ENCODE measurements around the gene ALAS1.

ALAS1 gene

DNA sequence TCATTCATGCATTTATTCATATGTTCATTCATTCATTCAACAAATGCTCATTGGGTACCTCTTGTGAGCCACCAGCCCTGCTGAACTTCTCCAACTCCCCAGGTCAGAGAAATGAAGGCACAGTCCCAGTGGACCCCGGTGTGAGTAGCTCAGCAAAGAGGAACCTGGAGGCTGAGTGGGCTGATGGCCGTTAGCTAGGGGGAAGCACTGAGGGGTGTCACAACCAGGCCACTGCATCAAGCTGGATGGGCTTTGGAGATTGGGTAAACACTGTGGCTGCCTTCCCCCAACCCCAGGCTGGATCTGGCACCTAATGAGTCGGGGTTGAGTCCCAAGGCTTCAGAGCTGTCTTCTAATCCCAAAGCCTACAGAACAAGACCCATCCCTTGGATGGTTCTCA is 12.1 kb upstream of the ALAS1 start (continued):
- TF ChIP-seq ZFP3 (tag by site-specific recombination; IDR thresholded peaks at IDR 0.05; ENCODE audit: low read depth) (no peak), OSR2 (tag by site-specific recombination; IDR thresholded peaks at IDR 0.05) (no peak), KLF1 (tag by site-specific recombination; IDR thresholded peaks at IDR 0.05) (no peak), ZNF302 (tag by site-specific recombination; IDR thresholded peaks at IDR 0.05; ENCODE audit: low read depth) (no peak)

- no peak overlapping the region for H3K4me3 ChIP-seq (ENCODE audit: low read depth, low read length)
- CTCF ChIA-PET: interaction anchor here (0.7 to 1.0 kb wide), 2 partner anchors 152 to 172 kb away, joined by 3 to 6 read pairs; no protein-coding TSS in a partner anchor
These were observed 11.2 kb upstream of the ALAS1 start for GRCh38 chr3:52186729-52187128.

GRCh38 chr3:52188556-52188955 is 9.4 kb upstream of the ALAS1 start:
- Histone ChIP-seq H3K27ac (ENCODE audit: extremely low read depth, low read depth, low read length) (no peak overlapping the region), H3K4me3 (ENCODE audit: low read depth, low read length) (no peak overlapping the region), H3K9me3 (ENCODE audit: control insufficient read depth, insufficient read depth, low read depth, low read length) (no peaks in the 10 kb centered on the region), H3K4me1 (ENCODE audit: control insufficient read depth, insufficient read depth, low read length) (no peaks in the 10 kb centered on the region), H3K36me3 (ENCODE audit: control insufficient read depth in 2 of 2, insufficient read depth in 1 of 2, low read length in 2 of 2) (no peaks in the 10 kb centered on the region)
- CTCF ChIA-PET: no interaction called here
- POLR2A ChIA-PET: interaction anchor here (1.2 kb wide), 1 partner anchor 34 kb away, joined by 3 read pairs; the partner anchor contains the start of gene POC1A
- TF ChIP-seq, protein P1, sequence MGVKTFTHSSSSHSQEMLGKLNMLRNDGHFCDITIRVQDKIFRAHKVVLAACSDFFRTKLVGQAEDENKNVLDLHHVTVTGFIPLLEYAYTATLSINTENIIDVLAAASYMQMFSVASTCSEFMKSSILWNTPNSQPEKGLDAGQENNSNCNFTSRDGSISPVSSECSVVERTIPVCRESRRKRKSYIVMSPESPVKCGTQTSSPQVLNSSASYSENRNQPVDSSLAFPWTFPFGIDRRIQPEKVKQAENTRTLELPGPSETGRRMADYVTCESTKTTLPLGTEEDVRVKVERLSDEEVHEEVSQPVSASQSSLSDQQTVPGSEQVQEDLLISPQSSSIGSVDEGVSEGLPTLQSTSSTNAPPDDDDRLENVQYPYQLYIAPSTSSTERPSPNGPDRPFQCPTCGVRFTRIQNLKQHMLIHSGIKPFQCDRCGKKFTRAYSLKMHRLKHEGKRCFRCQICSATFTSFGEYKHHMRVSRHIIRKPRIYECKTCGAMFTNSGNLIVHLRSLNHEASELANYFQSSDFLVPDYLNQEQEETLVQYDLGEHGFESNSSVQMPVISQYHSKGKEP (tag by site-specific recombination; IDR thresholded peaks at IDR 0.05): no peak
- TF ChIP-seq ZFP37 (tag by site-specific recombination; IDR thresholded peaks at IDR 0.05): no peak
- no peak for TF ChIP-seq ZXDB (tag by site-specific recombination; IDR thresholded peaks at IDR 0.05)

More at GRCh38 chr3:52186729-52187128, 11.2 kb upstream of the ALAS1 start:
- POLR2A ChIA-PET: no interaction called here
- no peaks in the 10 kb centered on the region for H3K36me3 ChIP-seq (ENCODE audit: control insufficient read depth in 2 of 2, insufficient read depth in 1 of 2, low read length in 2 of 2)
- no peaks in the 10 kb centered on the region for H3K9me3 ChIP-seq (ENCODE audit: control insufficient read depth, insufficient read depth, low read depth, low read length)
- no peak overlapping the region for H3K27ac ChIP-seq (ENCODE audit: extremely low read depth, low read depth, low read length)
- TF ChIP-seq ZNF112 (tag by site-specific recombination; IDR thresholded peaks at IDR 0.05) (no peak), ZNF157 (tag by site-specific recombination; IDR thresholded peaks at IDR 0.05) (no peak), ZNF335 (tag by site-specific recombination; conservative IDR thresholded peaks at IDR 0.05) (no peak), ZBTB10 (tag by site-specific recombination; IDR thresholded peaks at IDR 0.05) (no peak), ZNF10 (tag by site-specific recombination; IDR thresholded peaks at IDR 0.05) (no peak), ZFP37 (tag by site-specific recombination; IDR thresholded peaks at IDR 0.05) (no peak)
- TF ChIP-seq, protein P2, sequence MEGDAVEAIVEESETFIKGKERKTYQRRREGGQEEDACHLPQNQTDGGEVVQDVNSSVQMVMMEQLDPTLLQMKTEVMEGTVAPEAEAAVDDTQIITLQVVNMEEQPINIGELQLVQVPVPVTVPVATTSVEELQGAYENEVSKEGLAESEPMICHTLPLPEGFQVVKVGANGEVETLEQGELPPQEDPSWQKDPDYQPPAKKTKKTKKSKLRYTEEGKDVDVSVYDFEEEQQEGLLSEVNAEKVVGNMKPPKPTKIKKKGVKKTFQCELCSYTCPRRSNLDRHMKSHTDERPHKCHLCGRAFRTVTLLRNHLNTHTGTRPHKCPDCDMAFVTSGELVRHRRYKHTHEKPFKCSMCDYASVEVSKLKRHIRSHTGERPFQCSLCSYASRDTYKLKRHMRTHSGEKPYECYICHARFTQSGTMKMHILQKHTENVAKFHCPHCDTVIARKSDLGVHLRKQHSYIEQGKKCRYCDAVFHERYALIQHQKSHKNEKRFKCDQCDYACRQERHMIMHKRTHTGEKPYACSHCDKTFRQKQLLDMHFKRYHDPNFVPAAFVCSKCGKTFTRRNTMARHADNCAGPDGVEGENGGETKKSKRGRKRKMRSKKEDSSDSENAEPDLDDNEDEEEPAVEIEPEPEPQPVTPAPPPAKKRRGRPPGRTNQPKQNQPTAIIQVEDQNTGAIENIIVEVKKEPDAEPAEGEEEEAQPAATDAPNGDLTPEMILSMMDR (tag by site-specific recombination; IDR thresholded peaks at IDR 0.05): no peak
- H3K4me1 ChIP-seq (ENCODE audit: control insufficient read depth, insufficient read depth, low read length): no peaks in the 10 kb centered on the region

- ChIA-PET POLR2A (no interaction called here), CTCF (no interaction called here)
- Histone ChIP-seq H3K4me1 (ENCODE audit: control insufficient read depth, insufficient read depth, low read length) (no peaks in the 10 kb centered on the region), H3K27ac (ENCODE audit: extremely low read depth, low read depth, low read length) (no peak overlapping the region), H3K9me3 (ENCODE audit: control insufficient read depth, insufficient read depth, low read depth, low read length) (no peaks in the 10 kb centered on the region), H3K4me3 (ENCODE audit: low read depth, low read length) (no peak overlapping the region), H3K36me3 (ENCODE audit: control insufficient read depth in 2 of 2, insufficient read depth in 1 of 2, low read length in 2 of 2) (no peaks in the 10 kb centered on the region)
- no peak for TF ChIP-seq ZNF221 (tag by site-specific recombination; IDR thresholded peaks at IDR 0.05; ENCODE audit: borderline replicate concordance)
- TF ChIP-seq, protein P3, sequence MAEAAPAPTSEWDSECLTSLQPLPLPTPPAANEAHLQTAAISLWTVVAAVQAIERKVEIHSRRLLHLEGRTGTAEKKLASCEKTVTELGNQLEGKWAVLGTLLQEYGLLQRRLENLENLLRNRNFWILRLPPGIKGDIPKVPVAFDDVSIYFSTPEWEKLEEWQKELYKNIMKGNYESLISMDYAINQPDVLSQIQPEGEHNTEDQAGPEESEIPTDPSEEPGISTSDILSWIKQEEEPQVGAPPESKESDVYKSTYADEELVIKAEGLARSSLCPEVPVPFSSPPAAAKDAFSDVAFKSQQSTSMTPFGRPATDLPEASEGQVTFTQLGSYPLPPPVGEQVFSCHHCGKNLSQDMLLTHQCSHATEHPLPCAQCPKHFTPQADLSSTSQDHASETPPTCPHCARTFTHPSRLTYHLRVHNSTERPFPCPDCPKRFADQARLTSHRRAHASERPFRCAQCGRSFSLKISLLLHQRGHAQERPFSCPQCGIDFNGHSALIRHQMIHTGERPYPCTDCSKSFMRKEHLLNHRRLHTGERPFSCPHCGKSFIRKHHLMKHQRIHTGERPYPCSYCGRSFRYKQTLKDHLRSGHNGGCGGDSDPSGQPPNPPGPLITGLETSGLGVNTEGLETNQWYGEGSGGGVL (tag by site-specific recombination; IDR thresholded peaks at IDR 0.05): no peak
- no peak for TF ChIP-seq ZNF654 (tag by site-specific recombination; IDR thresholded peaks at IDR 0.05; ENCODE audit: low read depth)
- TF ChIP-seq ZBTB26 (tag by site-specific recombination; optimal IDR thresholded peaks at IDR 0.05): no peak
- no peak for TF ChIP-seq MYNN (tag by site-specific recombination; IDR thresholded peaks at IDR 0.05; ENCODE audit: borderline replicate concordance)
- TF ChIP-seq ZNF549 (tag by site-specific recombination; IDR thresholded peaks at IDR 0.05): no peak
- no peak for TF ChIP-seq ZNF133 (tag by site-specific recombination; IDR thresholded peaks at IDR 0.05)
These were observed 7.5 kb upstream of the ALAS1 start for GRCh38 chr3:52190294-52191074.
